Measurements from ENCODE around the gene KCNE5. TPM values are rescaled to one million over a fixed set of nuclear protein-coding genes. Genes with fewer than 3 reads are reported as not detected.
"Not testable (repeated sequence)": the region's sequence is repeated elsewhere in the genome, so short reads cannot be mapped to it uniquely, and the experiment has no call there.

Gene KCNE5
- 1.9 TPM for total RNA-seq

GRCh38 chrX:109624641-109625616 lies at the start of gene KCNE5:
TSS of gene KCNE5 (minus strand) at chrX:109625172. CDS start at chrX:109625020, 152 bp downstream.
- DNase-seq = no peak

DNA sequence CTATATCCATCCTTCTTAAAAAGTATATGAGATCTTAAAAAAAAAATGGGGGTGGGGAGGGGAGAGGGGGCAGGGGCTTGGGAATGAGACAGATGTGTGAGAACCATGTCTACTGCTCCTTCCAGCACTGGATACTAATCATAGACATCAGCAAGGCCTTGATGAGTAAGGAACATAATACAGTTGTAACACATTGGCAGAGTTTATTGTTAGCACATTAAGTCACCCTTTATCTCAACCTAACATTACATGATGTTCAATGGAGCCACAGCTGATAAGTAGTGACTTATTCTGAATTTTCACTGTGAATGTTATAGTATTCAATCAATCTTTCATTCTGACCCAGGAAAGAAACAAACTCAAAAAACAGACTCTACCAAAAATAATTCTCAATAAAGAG lies 47.3 kb upstream of the KCNE5 start:
- DNase-seq = no peak

GRCh38 chrX:109671170-109671569 lies 46.2 kb upstream of the KCNE5 start:
- DNase-seq = not testable (repeated sequence)

DNA sequence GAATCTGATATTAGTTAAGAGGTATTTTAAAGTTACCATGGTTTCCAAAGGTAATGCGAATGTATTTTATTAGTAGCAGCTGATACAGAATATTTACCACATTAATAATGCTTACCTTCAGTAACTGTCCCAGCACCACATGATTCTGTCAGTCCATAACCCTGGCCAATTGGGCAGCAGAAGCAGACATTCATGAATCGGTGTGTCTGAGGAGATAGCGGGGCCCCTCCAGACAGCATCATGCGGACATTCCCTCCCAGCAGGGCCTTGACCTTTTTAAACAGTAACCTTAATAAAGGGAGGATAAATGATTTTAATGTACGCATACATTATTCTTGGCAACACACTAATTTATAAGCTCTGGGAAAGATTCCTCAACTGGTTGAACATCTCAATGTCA lies 43.0 kb upstream of the KCNE5 start:
- DNase-seq = no peak

- DNase-seq = no peak
These were observed 35.6 kb upstream of the KCNE5 start for GRCh38 chrX:109660435-109661143.

DNA sequence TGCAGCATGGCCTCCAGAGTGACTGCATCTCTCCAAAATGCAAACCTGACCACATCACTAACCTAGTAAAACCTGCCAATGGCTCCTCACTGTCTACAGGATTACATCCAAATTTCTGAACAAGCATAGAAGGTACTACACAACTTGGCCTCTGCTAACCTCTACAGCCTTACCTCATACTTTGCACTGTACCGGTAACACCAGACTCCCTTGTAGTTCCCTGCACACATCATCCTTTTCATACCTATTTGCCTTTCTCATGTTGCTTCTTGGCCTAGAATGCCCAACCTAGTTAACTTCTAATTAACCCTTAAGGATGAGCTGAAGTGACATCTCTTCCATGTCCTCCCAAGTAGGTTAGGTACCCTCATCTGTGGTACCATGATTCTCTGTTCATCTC lies 33.4 kb upstream of the KCNE5 start:
- no peak for DNase-seq

- not testable (repeated sequence) for DNase-seq
These were observed 32.4 kb upstream of the KCNE5 start for GRCh38 chrX:109657364-109657763.

GRCh38 chrX:109656774-109657173 lies 31.8 kb upstream of the KCNE5 start:
- no peak for DNase-seq

DNA sequence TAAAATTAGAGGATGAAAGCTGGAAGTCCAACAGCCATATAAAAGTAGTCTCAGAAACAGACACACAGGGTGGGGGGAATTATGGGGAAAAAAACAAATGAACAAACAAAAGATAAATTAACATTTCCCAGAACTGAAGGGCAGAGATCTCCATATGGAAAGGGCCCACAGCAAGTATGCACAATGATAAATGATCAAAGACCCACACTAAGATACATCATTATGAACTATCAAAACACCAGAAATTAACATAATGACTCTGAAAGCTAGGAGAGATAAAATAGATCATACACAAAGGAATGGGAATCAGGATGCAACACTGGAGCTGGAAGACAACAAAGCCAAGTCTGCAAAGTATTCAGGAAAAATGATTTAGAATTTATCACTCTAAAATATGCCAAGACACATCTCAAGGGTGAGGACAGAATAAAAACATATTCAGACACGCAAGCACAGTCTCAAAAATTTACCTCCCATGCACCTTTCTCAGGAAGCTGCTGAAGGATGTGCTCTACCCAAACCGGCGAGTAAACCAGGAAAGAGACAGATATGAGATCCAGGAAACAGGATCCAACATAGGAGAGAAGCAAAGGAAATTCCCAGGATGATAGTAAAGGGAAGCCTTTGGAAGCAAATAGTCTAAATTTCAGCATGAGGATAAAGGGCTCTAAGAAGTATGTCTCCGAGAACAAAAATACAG lies 30.7 kb upstream of the KCNE5 start:
- no peak for DNase-seq

DNA sequence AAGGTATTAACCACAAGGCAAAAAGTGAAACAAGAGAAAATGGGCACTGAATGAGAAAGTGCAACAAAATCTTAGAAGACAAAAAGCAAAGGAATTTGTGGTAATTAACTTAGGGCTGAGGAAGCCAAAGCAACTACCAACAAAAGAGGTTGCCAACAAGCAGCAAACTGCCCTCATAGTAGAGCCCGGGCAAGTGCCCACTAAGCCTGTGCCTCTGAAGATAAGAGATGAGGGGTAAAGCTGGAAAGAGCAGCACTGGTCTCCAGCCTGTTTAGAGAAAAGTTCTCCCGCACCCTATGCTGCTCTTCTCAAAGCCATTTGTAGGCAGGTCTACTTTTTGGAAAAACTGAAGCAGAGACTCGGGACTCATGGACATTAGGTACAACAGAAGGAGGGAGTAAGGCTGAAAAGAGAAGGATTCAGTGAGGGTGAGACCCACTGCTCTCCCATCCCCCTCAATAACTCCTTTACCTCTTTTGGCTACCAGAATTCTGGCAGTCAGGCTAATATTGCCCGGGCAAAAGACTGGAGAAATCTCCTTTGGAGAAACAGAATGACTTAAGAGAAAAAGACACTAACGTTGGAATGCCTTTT lies 29.6 kb upstream of the KCNE5 start:
- DNase-seq = no peak

- DNase-seq = not testable (repeated sequence)
These were observed 19.7 kb upstream of the KCNE5 start for GRCh38 chrX:109644671-109645070.

GRCh38 chrX:109643687-109644086 lies 18.7 kb upstream of the KCNE5 start:
- DNase-seq = no peak

DNA sequence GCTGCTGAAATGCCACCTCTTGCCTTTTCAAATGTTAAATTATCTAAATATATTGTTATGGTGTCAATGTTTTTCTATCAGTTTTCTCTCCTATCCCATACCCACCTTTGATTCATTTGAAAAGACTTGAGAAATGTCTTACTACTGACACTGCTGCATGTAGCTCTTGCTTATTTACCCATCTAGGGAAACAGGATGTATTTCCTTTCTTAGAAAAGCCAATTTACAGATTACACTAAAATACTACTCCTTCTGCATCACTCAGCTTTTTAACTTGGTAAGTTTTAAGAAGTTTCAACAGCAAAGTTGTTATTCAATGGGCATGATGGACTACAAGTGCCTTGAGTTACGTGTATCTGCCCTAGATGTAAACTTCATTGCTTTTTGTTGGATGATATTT lies 13.2 kb upstream of the KCNE5 start:
- DNase-seq = no peak

GRCh38 chrX:109637477-109637876 lies 12.5 kb upstream of the KCNE5 start:
- DNase-seq = not testable (repeated sequence)

DNA sequence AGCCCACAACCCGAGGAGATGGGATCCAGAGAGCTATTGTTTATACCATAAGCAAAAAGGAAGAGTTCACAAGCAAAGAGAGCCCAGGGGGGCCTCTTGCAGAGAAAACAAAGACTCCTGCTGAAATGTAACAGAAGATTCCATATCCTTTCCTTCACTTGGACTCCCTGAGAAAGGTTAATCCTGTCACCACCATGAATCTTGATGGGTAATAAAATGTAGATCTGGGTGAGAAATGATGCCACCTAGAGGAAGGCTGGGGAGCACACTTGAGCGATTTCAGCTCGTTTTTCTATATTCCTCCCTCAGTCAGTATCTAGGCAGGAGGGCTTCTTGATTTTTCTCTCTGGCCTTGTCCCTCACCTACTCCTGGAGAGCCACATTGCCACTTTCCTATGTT lies 10.2 kb upstream of the KCNE5 start:
- no peak for DNase-seq

GRCh38 chrX:109632906-109633504 lies 8.0 kb upstream of the KCNE5 start:
- DNase-seq = no peak

- DNase-seq = no peak
These were observed 4.3 kb upstream of the KCNE5 start for GRCh38 chrX:109629310-109629709.

- DNase-seq = no peak
These were observed 1.7 kb upstream of the KCNE5 start for GRCh38 chrX:109626637-109627036.

DNA sequence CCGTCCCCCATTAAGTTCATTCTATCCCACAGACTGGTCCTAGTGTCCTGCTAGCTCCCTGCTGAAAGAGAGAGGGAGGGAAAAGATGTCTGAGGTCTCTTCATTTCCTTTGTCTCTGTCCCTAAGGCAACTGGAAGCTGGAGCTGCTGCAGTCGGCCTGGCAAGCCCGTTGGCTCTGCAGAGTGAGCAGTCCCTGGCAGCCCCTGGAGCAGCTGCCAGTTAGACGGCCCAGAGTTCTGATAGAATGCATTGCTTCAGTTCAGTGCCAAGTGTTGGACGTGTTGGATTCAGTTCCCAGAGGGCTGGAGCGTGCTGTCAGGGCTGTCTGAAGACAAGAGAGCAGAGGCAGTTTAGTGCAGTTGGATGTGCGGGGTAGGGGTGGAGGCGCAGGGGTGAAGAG lies 975 bp downstream of the KCNE5 start:
- DNase-seq = no peak

- no peak for DNase-seq
These were observed 2.7 kb downstream of the KCNE5 start for GRCh38 chrX:109622270-109622669.

- DNase-seq = no peak
These were observed 5.2 kb downstream of the KCNE5 start for GRCh38 chrX:109619771-109620170.

- no peak for DNase-seq
These were observed 10.0 kb downstream of the KCNE5 start for GRCh38 chrX:109614951-109615350.

Measured in occipital lobe (tissue), 2 donors.